Stimulated activated CD4-positive, alpha-beta T cell treated with anti-CD3 and anti-CD28 coated beads, TNF-alpha, amount 100 ng/mL, for 4 hours (primary cell): ENCODE results near the gene ISLR2.

Source experiments
- DNase-seq, 3 experiments: peaks; one replicate each; pipeline ENCODE4 v3.0.0-alpha.2; 2020; ENCODE audit warnings: low read depth in 3 of 3

Gene ISLR2

GRCh38 chr15:74176262-74177214 lies 46.2 kb downstream of the ISLR2 start:
- DNase-seq: no peak

GRCh38 chr15:74178326-74179100 lies 48.1 kb downstream of the ISLR2 start:
- DNase-seq: no peak

GRCh38 chr15:74179101-74179841 lies 48.9 kb downstream of the ISLR2 start:
- no peak for DNase-seq

GRCh38 chr15:74179983-74180880 lies 49.8 kb downstream of the ISLR2 start:
- no peak for DNase-seq

- DNase-seq: no peak
These were observed 50.7 kb downstream of the ISLR2 start for GRCh38 chr15:74180881-74181602.

DNA sequence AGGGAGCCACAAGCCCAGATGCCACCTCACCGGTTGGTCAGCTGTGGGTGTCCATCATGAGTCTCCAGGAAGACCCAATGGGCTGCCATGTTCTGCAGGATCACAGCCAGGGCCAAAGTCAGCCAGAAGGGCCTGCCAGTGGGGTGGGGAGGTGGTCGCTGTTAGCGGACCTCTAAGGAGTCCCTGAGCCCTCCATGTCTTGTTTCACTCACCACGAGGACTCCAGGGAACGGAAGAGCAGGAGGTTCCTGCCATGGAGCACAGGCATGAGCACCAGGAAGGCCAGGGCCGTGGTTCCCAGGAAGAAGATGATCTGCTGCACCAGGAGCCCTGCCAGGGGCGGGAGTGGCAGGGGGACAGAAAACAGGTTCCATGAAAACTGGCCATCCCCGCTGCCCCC lies 51.7 kb downstream of the ISLR2 start:
- no peak for DNase-seq

- DNase-seq: no peak
These were observed 54.3 kb downstream of the ISLR2 start for GRCh38 chr15:74184582-74185091.

DNA sequence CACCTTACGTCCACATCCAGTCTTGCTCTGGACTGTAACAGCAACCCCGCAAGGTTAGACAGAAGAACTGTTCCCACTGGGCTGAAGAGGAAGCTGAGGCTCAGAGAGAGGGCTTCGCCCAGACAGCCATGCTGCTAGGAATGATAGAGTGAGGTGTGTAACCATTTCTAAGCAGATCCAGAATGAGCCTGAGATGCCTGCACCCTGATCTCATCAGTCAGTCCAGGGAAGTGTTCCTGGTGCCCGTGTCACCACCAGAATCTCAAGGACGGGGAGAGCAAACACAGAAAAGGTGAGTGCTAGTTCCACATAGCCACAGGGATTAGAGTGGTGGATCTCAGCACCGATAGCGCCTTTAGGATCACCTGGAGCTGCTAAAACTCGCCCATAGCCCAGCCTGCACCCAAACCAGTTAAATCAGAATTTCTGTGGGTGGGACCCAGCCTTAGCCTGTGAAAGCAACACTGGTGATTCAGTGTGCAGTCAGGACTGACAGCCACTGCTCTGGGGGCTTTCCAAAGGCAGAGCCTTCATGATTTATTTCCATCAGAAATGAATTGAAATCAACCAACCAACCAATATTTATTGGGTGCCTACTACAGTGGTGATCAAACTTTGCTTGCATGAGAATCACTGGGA lies 55.4 kb downstream of the ISLR2 start:
- no peak for DNase-seq
